Transverse colon (tissue), 4 donors: ENCODE measurements around the gene STON2. TPM values are rescaled to one million over a fixed set of nuclear protein-coding genes. Genes with fewer than 3 reads are reported as not detected.

Source experiments
- DNase-seq: peaks from one replicate; pipeline ENCODE4 v3.0.0-alpha.2; 2019
- H3K27ac ChIP-seq, 4 donors: fragments of 200-600 bp; sonication (generic); 2 replicates each; pipeline ENCODE4 v1.5.1; 2016 to 2018; ENCODE audit warnings: inconsistent platforms in 4 of 4
- H3K27me3 ChIP-seq: fragments of 200-600 bp; sonication (generic); 2 replicates; pipeline ENCODE4 v1.5.1; 2017; ENCODE audit warnings: inconsistent platforms
- H3K36me3 ChIP-seq, 4 donors: fragments of 200-600 bp; sonication (generic); 2 replicates each; pipeline ENCODE4 v1.5.1; 2017 to 2019; ENCODE audit warnings: inconsistent platforms in 4 of 4
- H3K4me1 ChIP-seq, 4 donors: fragments of 200-600 bp; sonication (generic); 2 replicates each; pipeline ENCODE4 v1.5.1; 2017 to 2020; ENCODE audit warnings: inconsistent platforms in 4 of 4
- H3K4me3 ChIP-seq, 4 donors: fragments of 200-600 bp; sonication (generic); 1 replicate in 1 of 4; 2 replicates in 3 of 4; pipeline versions ENCODE4 v1.5.1 to v1.6.1; 2017 to 2019; ENCODE audit warnings: inconsistent platforms in 4 of 4
- H3K9me3 ChIP-seq, 2 donors: fragments of 200-600 bp; sonication (generic); 2 replicates each; pipeline ENCODE4 v1.5.1; 2017 to 2019; ENCODE audit warnings: inconsistent platforms in 2 of 2
- EP300 ChIP-seq: sonication (generic); formaldehyde crosslinking; IDR thresholded peaks from one replicate; pipeline ENCODE4 v1.6.1; 2017; ENCODE audit warnings: antibody characterized with exemption, low read depth
- POLR2A ChIP-seq: fragments of 450-650 bp; IDR thresholded peaks from one replicate; pipeline ENCODE4 v1.6.1; 2016; ENCODE audit warnings: antibody characterized with exemption, mild to moderate bottlenecking, moderate library complexity
- POLR2AphosphoS5 ChIP-seq, 3 donors: sonication (generic); formaldehyde crosslinking; IDR thresholded peaks; one replicate each; pipeline ENCODE4 v1.6.1; 2016; ENCODE audit warnings: antibody characterized with exemption in 3 of 3
- WGBS, 2 donors: methylation state at CpG; one replicate each; pipeline ENCODE4 v1.1.5; 2018; ENCODE audit warnings: low coverage in 1 of 2; 5-methylcytosine and 5-hydroxymethylcytosine counted together
- in situ Hi-C, 4 donors: fragments of 200-750 bp; cut with MboI; loops; one replicate each; pipeline versions ENCODE4 v1.15.0 to v1.15.1; 2017; ENCODE audit warnings: low sequenced_read_pairs in 3 of 4, low pct_ligation_motif_present in 1 of 4, low pct_unique_long_range_greater_than_20kb in 1 of 4
- intact Hi-C: fragments of 100-400 bp; cut with DNase I; formaldehyde crosslinking; loops from one replicate; pipeline ENCODE4 v1.15.1; 2023; ENCODE audit warnings: low total_unique reads
- total RNA-seq, 4 donors: library from RNA; depleted of rRNA; stranded (reverse); fragments of >200 nt; gene quantifications; one replicate each; pipeline ENCODE4 v1.1.0, GENCODE V29; 2016
- TF ChIP-seq, protein P1 (sequence below), 5 experiments: fragments of 200-600 bp in 3 of 5; fragments of 450-650 bp in 2 of 5; sonication (generic) in 3 of 5; IDR thresholded peaks; 1 replicate in 2 of 5; 2 replicates in 3 of 5; pipeline ENCODE4 v1.5.1; 2016 to 2017; ENCODE audit warnings: antibody characterized with exemption in 5 of 5, inconsistent platforms in 3 of 5, mild to moderate bottlenecking in 2 of 5, moderate library complexity in 1 of 5

Gene STON2
- total RNA-seq, 4 donors from 2014 or later: 10.8 to 39.4 (median 17.5) TPM

DNA sequence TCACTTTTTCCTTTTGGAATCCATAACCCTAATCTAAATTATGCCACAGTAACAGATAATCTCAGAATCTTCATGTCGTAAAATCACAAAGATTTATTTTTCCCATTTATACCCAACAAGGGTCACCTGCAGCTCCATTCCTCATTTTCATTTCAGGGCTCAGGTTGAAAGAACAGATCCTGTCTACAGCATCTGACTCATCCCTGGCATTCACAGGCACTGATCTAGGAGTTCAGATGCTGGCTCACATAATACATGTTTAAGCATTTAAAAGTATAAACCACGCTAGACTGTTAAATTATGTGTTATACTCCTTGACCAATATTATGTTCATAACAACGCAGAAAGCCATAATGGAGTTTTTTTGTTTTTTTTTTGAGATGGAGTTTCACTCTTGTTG lies 58.3 kb downstream of the STON2 start:
- Histone ChIP-seq H3K4me1 (no peaks in the 10 kb centered on the region), H3K4me3 (no peak overlapping the region), H3K27me3 (no peaks in the 10 kb centered on the region), H3K36me3 (no peaks in the 10 kb centered on the region), H3K9me3 (no peaks in the 10 kb centered on the region), H3K27ac (no peak overlapping the region)
- TF ChIP-seq POLR2AphosphoS5 (IDR thresholded peaks at IDR 0.05) (no peak), EP300 (no peak), POLR2A (no peak)
- TF ChIP-seq, protein P1, sequence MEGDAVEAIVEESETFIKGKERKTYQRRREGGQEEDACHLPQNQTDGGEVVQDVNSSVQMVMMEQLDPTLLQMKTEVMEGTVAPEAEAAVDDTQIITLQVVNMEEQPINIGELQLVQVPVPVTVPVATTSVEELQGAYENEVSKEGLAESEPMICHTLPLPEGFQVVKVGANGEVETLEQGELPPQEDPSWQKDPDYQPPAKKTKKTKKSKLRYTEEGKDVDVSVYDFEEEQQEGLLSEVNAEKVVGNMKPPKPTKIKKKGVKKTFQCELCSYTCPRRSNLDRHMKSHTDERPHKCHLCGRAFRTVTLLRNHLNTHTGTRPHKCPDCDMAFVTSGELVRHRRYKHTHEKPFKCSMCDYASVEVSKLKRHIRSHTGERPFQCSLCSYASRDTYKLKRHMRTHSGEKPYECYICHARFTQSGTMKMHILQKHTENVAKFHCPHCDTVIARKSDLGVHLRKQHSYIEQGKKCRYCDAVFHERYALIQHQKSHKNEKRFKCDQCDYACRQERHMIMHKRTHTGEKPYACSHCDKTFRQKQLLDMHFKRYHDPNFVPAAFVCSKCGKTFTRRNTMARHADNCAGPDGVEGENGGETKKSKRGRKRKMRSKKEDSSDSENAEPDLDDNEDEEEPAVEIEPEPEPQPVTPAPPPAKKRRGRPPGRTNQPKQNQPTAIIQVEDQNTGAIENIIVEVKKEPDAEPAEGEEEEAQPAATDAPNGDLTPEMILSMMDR (IDR thresholded peaks at IDR 0.05): no peak
- in situ Hi-C loops: no loop called here
- no peak for DNase-seq
- intact Hi-C loops: no loop called here
- 91 to 93% methylated on average over 3 of the region's 3 CpGs for WGBS, 2 donors

DNA sequence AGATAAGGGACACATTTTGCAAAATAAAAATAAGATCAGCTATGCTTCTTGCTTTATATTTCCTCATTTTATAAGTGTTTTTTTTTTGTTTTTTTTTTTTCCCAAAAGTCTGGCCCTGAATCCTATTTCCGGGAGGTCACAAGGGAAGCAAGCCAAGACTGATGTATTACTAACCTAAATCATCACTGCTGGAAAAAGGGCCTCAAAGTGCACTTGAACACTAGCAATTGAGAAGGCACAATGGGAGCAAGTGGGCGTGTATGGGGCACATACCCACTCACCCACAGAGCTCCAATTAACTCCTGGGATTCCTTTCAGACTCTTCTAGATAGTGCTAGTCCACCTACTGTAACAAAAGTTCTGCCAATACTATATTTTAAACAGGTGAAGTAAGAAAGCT lies 58.8 kb downstream of the STON2 start:
- H3K4me1 ChIP-seq: no peaks in the 10 kb centered on the region
- 61 to 76% methylated on average over 2 of the region's 2 CpGs for WGBS, 2 donors
- no peaks in the 10 kb centered on the region for H3K9me3 ChIP-seq
- TF ChIP-seq POLR2A (no peak), POLR2AphosphoS5 (IDR thresholded peaks at IDR 0.05) (no peak), EP300 (no peak)
- TF ChIP-seq, protein P1 (IDR thresholded peaks at IDR 0.05): no peak
- DNase-seq: no peak
- in situ Hi-C loops: no loop called here
- H3K27ac ChIP-seq: no peak overlapping the region
- no peak overlapping the region for H3K4me3 ChIP-seq
- no peaks in the 10 kb centered on the region for H3K36me3 ChIP-seq
- intact Hi-C loops: no loop called here
- H3K27me3 ChIP-seq: no peaks in the 10 kb centered on the region

- TF ChIP-seq POLR2AphosphoS5 (IDR thresholded peaks at IDR 0.05): no peak
- DNase-seq: no peak
- in situ Hi-C loops: no loop called here
- WGBS, 2 donors: 85 to 86% methylated on average over 5 of the region's 5 CpGs
- intact Hi-C loops: no loop called here
- Histone ChIP-seq H3K4me1 (no peaks in the 10 kb centered on the region), H3K36me3 (no peaks in the 10 kb centered on the region), H3K27me3 (no peaks in the 10 kb centered on the region), H3K4me3 (no peak overlapping the region), H3K27ac (no peak overlapping the region), H3K9me3 (no peaks in the 10 kb centered on the region)
Observed at GRCh38 chr14:81340201-81340600, 59.9 kb downstream of the STON2 start.

GRCh38 chr14:81337073-81337472 lies 63.1 kb downstream of the STON2 start:
- intact Hi-C loops: no loop called here
- H3K4me3 ChIP-seq: no peak overlapping the region

More at GRCh38 chr14:81337073-81337472, 63.1 kb downstream of the STON2 start:
- Histone ChIP-seq H3K4me1 (peaks cover 0 to under 1% (median under 1%) of the 10 kb centered on the region in 4 donors), H3K9me3 (no peaks in the 10 kb centered on the region), H3K27ac (no peak overlapping the region), H3K27me3 (no peaks in the 10 kb centered on the region), H3K36me3 (no peaks in the 10 kb centered on the region)
- WGBS, 2 donors: 86 to 100% methylated on average over 2 to 4 of the region's 4 CpGs
- no peak for TF ChIP-seq POLR2AphosphoS5 (IDR thresholded peaks at IDR 0.05)
- TF ChIP-seq, protein P1 (IDR thresholded peaks at IDR 0.05): no peak
- TF ChIP-seq EP300: no peak
- no peak for TF ChIP-seq POLR2A
- in situ Hi-C loops: no loop called here
- no peak for DNase-seq
